ENCODE measurements around the gene AFM.

AFM gene

GRCh38 chr4:73538162-73538561, 56.6 kb downstream of the AFM start:
- H3K79me2 ChIP-seq (ENCODE audit: control insufficient read depth, insufficient read depth, low read length, poor library complexity), result no peaks in the 10 kb centered on the region
- no peak overlapping the region for H2BK5ac ChIP-seq (ENCODE audit: low read depth, low read length, poor library complexity)
- H3K4me2 ChIP-seq (ENCODE audit: low read length), result no peak overlapping the region
- no peak for DNase-seq
- no peaks in the 10 kb centered on the region for H3K4me1 ChIP-seq (ENCODE audit: control insufficient read depth in 1 of 2, insufficient read depth in 2 of 2, low read length in 2 of 2)
- no peak overlapping the region for H4K91ac ChIP-seq (ENCODE audit: low read depth, low read length)
- no CpG with 5 or more reads among the region's 2 CpGs for WGBS (ENCODE audit: extremely low coverage, insufficient coverage, insufficient read length)
- no peaks in the 10 kb centered on the region for H3K79me1 ChIP-seq (ENCODE audit: low read length)
- H4K12ac ChIP-seq (ENCODE audit: low read depth, low read length), result peak overlapping the region; percentile 30
- H3K9ac ChIP-seq (ENCODE audit: low read length), result no peak overlapping the region
- H4K8ac ChIP-seq (ENCODE audit: low read depth, low read length), result no peak overlapping the region
- H3K4me3 ChIP-seq (ENCODE audit: low read depth, low read length), result no peak overlapping the region
- H3K23ac ChIP-seq (ENCODE audit: low read length), result no peak overlapping the region
- H2AFZ ChIP-seq (ENCODE audit: insufficient read depth, low read length, poor library complexity), result no peak overlapping the region
- no peak overlapping the region for H3K27ac ChIP-seq (ENCODE audit: low read depth, low read length)
- H3K36me3 ChIP-seq (ENCODE audit: control insufficient read depth in 1 of 2, insufficient read depth in 2 of 2, low read length in 2 of 2), result no peaks in the 10 kb centered on the region
- H3K14ac ChIP-seq (ENCODE audit: low read length), result no peak overlapping the region
- no peaks in the 10 kb centered on the region for H3K9me3 ChIP-seq (ENCODE audit: insufficient read depth, low read depth, low read length)
- H2AK5ac ChIP-seq (ENCODE audit: low read length), result no peak overlapping the region
- no peak overlapping the region for H3K18ac ChIP-seq (ENCODE audit: low read length)
- H2BK12ac ChIP-seq (ENCODE audit: low read length), result no peak overlapping the region
- no peaks in the 10 kb centered on the region for H3K27me3 ChIP-seq (ENCODE audit: insufficient read depth, low read length)
- H2BK120ac ChIP-seq (ENCODE audit: insufficient read depth, low read length, poor library complexity), result no peak overlapping the region
- no peak overlapping the region for H3K4ac ChIP-seq (ENCODE audit: low read depth, low read length)

GRCh38 chr4:73539386-73539785, 57.8 kb downstream of the AFM start:
- Histone ChIP-seq H4K91ac (ENCODE audit: low read depth, low read length) (no peak overlapping the region), H4K12ac (ENCODE audit: low read depth, low read length) (no peak overlapping the region), H2BK5ac (ENCODE audit: low read depth, low read length, poor library complexity) (no peak overlapping the region), H3K36me3 (ENCODE audit: control insufficient read depth in 1 of 2, insufficient read depth in 2 of 2, low read length in 2 of 2) (no peaks in the 10 kb centered on the region), H3K14ac (ENCODE audit: low read length) (no peak overlapping the region), H3K27ac (ENCODE audit: low read depth, low read length) (no peak overlapping the region), H3K27me3 (ENCODE audit: insufficient read depth, low read length) (no peaks in the 10 kb centered on the region), H3K4ac (ENCODE audit: low read depth, low read length) (no peak overlapping the region), H3K23ac (ENCODE audit: low read length) (no peak overlapping the region), H3K4me3 (ENCODE audit: low read depth, low read length) (no peak overlapping the region), H3K79me1 (ENCODE audit: low read length) (no peaks in the 10 kb centered on the region), H4K8ac (ENCODE audit: low read depth, low read length) (no peak overlapping the region), H3K4me2 (ENCODE audit: low read length) (no peak overlapping the region), H2AFZ (ENCODE audit: insufficient read depth, low read length, poor library complexity) (no peak overlapping the region), H2BK12ac (ENCODE audit: low read length) (no peak overlapping the region), H3K9me3 (ENCODE audit: insufficient read depth, low read depth, low read length) (no peaks in the 10 kb centered on the region), H3K4me1 (ENCODE audit: control insufficient read depth in 1 of 2, insufficient read depth in 2 of 2, low read length in 2 of 2) (no peaks in the 10 kb centered on the region), H2AK5ac (ENCODE audit: low read length) (no peak overlapping the region), H2BK120ac (ENCODE audit: insufficient read depth, low read length, poor library complexity) (no peak overlapping the region), H3K9ac (ENCODE audit: low read length) (no peak overlapping the region), H3K79me2 (ENCODE audit: control insufficient read depth, insufficient read depth, low read length, poor library complexity) (no peaks in the 10 kb centered on the region), H3K18ac (ENCODE audit: low read length) (no peak overlapping the region)
- DNase-seq, result no peak
- no CpG with 5 or more reads among the region's 4 CpGs for WGBS (ENCODE audit: extremely low coverage, insufficient coverage, insufficient read length)

- Histone ChIP-seq H2BK12ac (ENCODE audit: low read length) (no peak overlapping the region), H4K91ac (ENCODE audit: low read depth, low read length) (no peak overlapping the region), H3K27ac (ENCODE audit: low read depth, low read length) (no peak overlapping the region), H2BK5ac (ENCODE audit: low read depth, low read length, poor library complexity) (no peak overlapping the region), H3K9me3 (ENCODE audit: insufficient read depth, low read depth, low read length) (no peaks in the 10 kb centered on the region), H2AK5ac (ENCODE audit: low read length) (no peak overlapping the region), H2BK120ac (ENCODE audit: insufficient read depth, low read length, poor library complexity) (no peak overlapping the region), H3K79me1 (ENCODE audit: low read length) (no peaks in the 10 kb centered on the region), H3K36me3 (ENCODE audit: control insufficient read depth in 1 of 2, insufficient read depth in 2 of 2, low read length in 2 of 2) (no peaks in the 10 kb centered on the region), H3K14ac (ENCODE audit: low read length) (no peak overlapping the region), H3K4me1 (ENCODE audit: control insufficient read depth in 1 of 2, insufficient read depth in 2 of 2, low read length in 2 of 2) (no peaks in the 10 kb centered on the region), H3K4me3 (ENCODE audit: low read depth, low read length) (no peak overlapping the region), H3K4ac (ENCODE audit: low read depth, low read length) (no peak overlapping the region), H3K9ac (ENCODE audit: low read length) (no peak overlapping the region), H3K79me2 (ENCODE audit: control insufficient read depth, insufficient read depth, low read length, poor library complexity) (no peaks in the 10 kb centered on the region), H3K23ac (ENCODE audit: low read length) (no peak overlapping the region), H3K18ac (ENCODE audit: low read length) (no peak overlapping the region), H3K27me3 (ENCODE audit: insufficient read depth, low read length) (no peaks in the 10 kb centered on the region), H4K12ac (ENCODE audit: low read depth, low read length) (no peak overlapping the region), H2AFZ (ENCODE audit: insufficient read depth, low read length, poor library complexity) (no peak overlapping the region), H4K8ac (ENCODE audit: low read depth, low read length) (no peak overlapping the region), H3K4me2 (ENCODE audit: low read length) (no peak overlapping the region)
- WGBS (ENCODE audit: extremely low coverage, insufficient coverage, insufficient read length), result no CpG with 5 or more reads among the region's 3 CpGs
- DNase-seq, result no peak
Observed at GRCh38 chr4:73540826-73541225, 59.3 kb downstream of the AFM start.

- Histone ChIP-seq H3K27ac (ENCODE audit: low read depth, low read length) (no peak overlapping the region), H2AK5ac (ENCODE audit: low read length) (no peak overlapping the region), H3K9me3 (ENCODE audit: insufficient read depth, low read depth, low read length) (no peaks in the 10 kb centered on the region), H3K4me2 (ENCODE audit: low read length) (no peak overlapping the region), H4K8ac (ENCODE audit: low read depth, low read length) (no peak overlapping the region), H3K36me3 (ENCODE audit: control insufficient read depth in 1 of 2, insufficient read depth in 2 of 2, low read length in 2 of 2) (no peaks in the 10 kb centered on the region), H2BK120ac (ENCODE audit: insufficient read depth, low read length, poor library complexity) (no peak overlapping the region), H2BK5ac (ENCODE audit: low read depth, low read length, poor library complexity) (no peak overlapping the region), H4K12ac (ENCODE audit: low read depth, low read length) (no peak overlapping the region), H3K9ac (ENCODE audit: low read length) (no peak overlapping the region), H3K4ac (ENCODE audit: low read depth, low read length) (no peak overlapping the region), H3K4me1 (ENCODE audit: control insufficient read depth in 1 of 2, insufficient read depth in 2 of 2, low read length in 2 of 2) (no peaks in the 10 kb centered on the region), H3K27me3 (ENCODE audit: insufficient read depth, low read length) (no peaks in the 10 kb centered on the region), H3K79me1 (ENCODE audit: low read length) (no peaks in the 10 kb centered on the region), H2AFZ (ENCODE audit: insufficient read depth, low read length, poor library complexity) (no peak overlapping the region), H3K4me3 (ENCODE audit: low read depth, low read length) (no peak overlapping the region), H4K91ac (ENCODE audit: low read depth, low read length) (no peak overlapping the region), H3K79me2 (ENCODE audit: control insufficient read depth, insufficient read depth, low read length, poor library complexity) (no peaks in the 10 kb centered on the region), H3K18ac (ENCODE audit: low read length) (no peak overlapping the region), H2BK12ac (ENCODE audit: low read length) (no peak overlapping the region), H3K23ac (ENCODE audit: low read length) (no peak overlapping the region), H3K14ac (ENCODE audit: low read length) (no peak overlapping the region)
- DNase-seq, result no peak
- no CpG with 5 or more reads among the region's 3 CpGs for WGBS (ENCODE audit: extremely low coverage, insufficient coverage, insufficient read length)
Observed at GRCh38 chr4:73541251-73541650, 59.7 kb downstream of the AFM start.
